Stomach (tissue), 9 donors: ENCODE results near the gene ICAM5. TPM values are rescaled to one million over a fixed set of nuclear protein-coding genes. Genes with fewer than 3 reads are reported as not detected.

Source experiments
- DNase-seq, 2 donors: peaks; one replicate each; pipeline versions ENCODE4 v3.0.0 to v3.0.0-alpha.2; 2013 to 2019
- H3K27ac ChIP-seq, 5 donors: fragments of 200-600 bp in 4 of 5; sonication (generic) in 4 of 5; one replicate each; pipeline ENCODE4 v1.5.1; 2013 to 2019; ENCODE audit warnings: mild to moderate bottlenecking in 1 of 5, moderate library complexity in 1 of 5
- H3K27me3 ChIP-seq, 3 donors: fragments of 200-600 bp; sonication (generic); one replicate each; pipeline ENCODE4 v1.5.1; 2017 to 2019; ENCODE audit warnings: mixed run types in 1 of 3
- H3K36me3 ChIP-seq, 4 donors: fragments of 200-600 bp; sonication (generic); 1 replicate in 3 of 4; 2 replicates in 1 of 4; pipeline ENCODE4 v1.5.1; 2016 to 2019
- H3K4me1 ChIP-seq, 4 donors: fragments of 200-600 bp; sonication (generic); one replicate each; pipeline ENCODE4 v1.5.1; 2016 to 2019
- H3K4me3 ChIP-seq, 4 donors: fragments of 200-600 bp; sonication (generic) in 3 of 4; one replicate each; pipeline ENCODE4 v1.5.1; 2016 to 2019; ENCODE audit warnings: mild to moderate bottlenecking in 1 of 4
- H3K9me3 ChIP-seq, 4 donors: fragments of 200-600 bp; sonication (generic); one replicate each; pipeline ENCODE4 v1.5.1; 2016 to 2019
- CTCF ChIP-seq, 7 experiments: fragments of 450-650 bp in 4 of 7; fragments of 200-600 bp in 3 of 7; sonication (generic) in 3 of 7; IDR thresholded peaks; one replicate each; pipeline ENCODE4 v1.5.1; 2016 to 2019; ENCODE audit warnings: antibody characterized with exemption in 7 of 7, control low read depth in 2 of 7, mild to moderate bottlenecking in 1 of 7
- EP300 ChIP-seq: sonication (generic); formaldehyde crosslinking; IDR thresholded peaks from one replicate; pipeline ENCODE4 v1.6.1; 2017; ENCODE audit warnings: antibody characterized with exemption
- POLR2A ChIP-seq, 4 donors: fragments of 450-650 bp; IDR thresholded peaks; one replicate each; pipeline ENCODE4 v1.6.1; 2016; ENCODE audit warnings: antibody characterized with exemption in 4 of 4, control low read depth in 2 of 4, mild to moderate bottlenecking in 1 of 4, moderate library complexity in 1 of 4
- POLR2AphosphoS5 ChIP-seq, 3 donors: sonication (generic); formaldehyde crosslinking; IDR thresholded peaks; one replicate each; pipeline ENCODE4 v1.6.1; 2016; ENCODE audit warnings: antibody characterized with exemption in 3 of 3
- WGBS, 5 donors: extraction: QIAGEN DNeasy Blood & Tissue Kit in 3 of 5; methylation state at CpG; one replicate each; pipeline versions ENCODE4 v1.1.5 to v1.1.7; 2013 to 2018; 5-methylcytosine and 5-hydroxymethylcytosine counted together
- intact Hi-C: fragments of 100-400 bp; cut with DNase I; formaldehyde crosslinking; loops from one replicate; pipeline ENCODE4 v1.15.1; 2023; ENCODE audit warnings: low total_unique reads
- polyA plus RNA-seq, 3 donors: library from polyadenylated mRNA; stranded (reverse); fragments of 200-250 nt; gene quantifications; one replicate each; pipeline ENCODE4 v1.2.3, GENCODE V29; 2013
- total RNA-seq, 5 donors: library from RNA; depleted of rRNA; stranded (reverse); fragments of >200 nt; gene quantifications; one replicate each; pipeline versions ENCODE4 v1.1.0 to v1.2.3, GENCODE V29; 2014 to 2016
- donor health status: healthy with polysubstance abuse.
- donor health status: Bipolar disorder and iron deficiency.
- donor health status: healthy.

The ICAM5 gene
- total and polyA plus RNA-seq, 8 donors: 0.12 to 0.50 (median 0.45) TPM; not detected in 5

- peaks cover 27 to 42% (median 38%) of the 10 kb centered on the region in 4 donors for H3K4me1 ChIP-seq
- 90 to 98% (median 94%) methylated on average over 13 of the region's 13 CpGs for WGBS, 5 donors
- intact Hi-C loops: no loop called here
These were observed 4.8 kb upstream of the ICAM5 start for GRCh38 chr19:10284960-10285278.

GRCh38 chr19:10285393-10285792 lies 4.4 kb upstream of the ICAM5 start:
- DNase-seq: no peak
- no peaks in the 10 kb centered on the region for H3K9me3 ChIP-seq
- 88 to 95% (median 91%) methylated on average over 4 of the region's 4 CpGs for WGBS, 5 donors
- no peak overlapping the region for H3K4me3 ChIP-seq
- intact Hi-C loops: no loop called here
- TF ChIP-seq POLR2AphosphoS5 (IDR thresholded peaks at IDR 0.05) (no peak), POLR2A (IDR thresholded peaks at IDR 0.05) (no peak), EP300 (no peak), CTCF (IDR thresholded peaks at IDR 0.05) (no peak)
- no peak overlapping the region for H3K27ac ChIP-seq
- H3K27me3 ChIP-seq: peaks cover 21 to 63% (median 37%) of the 10 kb centered on the region in 3 donors
- H3K36me3 ChIP-seq: peaks cover 11 to 56% (median 41%) of the 10 kb centered on the region in 4 donors
- H3K4me1 ChIP-seq: peaks cover 32 to 46% (median 43%) of the 10 kb centered on the region in 4 donors

More at GRCh38 chr19:10284960-10285278, 4.8 kb upstream of the ICAM5 start:
- DNase-seq: no peak
- H3K27me3 ChIP-seq: peaks cover 21 to 59% (median 32%) of the 10 kb centered on the region in 3 donors
- no peak for TF ChIP-seq POLR2A (IDR thresholded peaks at IDR 0.05)
- H3K36me3 ChIP-seq: peaks cover 11 to 61% (median 43%) of the 10 kb centered on the region in 4 donors
- no peak overlapping the region for H3K27ac ChIP-seq
- no peak overlapping the region for H3K4me3 ChIP-seq
- no peaks in the 10 kb centered on the region for H3K9me3 ChIP-seq

- peak; percentile 81 to 86 for DNase-seq
- peak within 1 kb of the TSS; percentile 9 to 38 (median 22) for H3K4me3 ChIP-seq
- peaks cover 11 to 42% (median 34%) of the 10 kb centered on the region in 4 donors for H3K36me3 ChIP-seq
- TF ChIP-seq POLR2AphosphoS5 (IDR thresholded peaks at IDR 0.05) (no peak), POLR2A (IDR thresholded peaks at IDR 0.05) (no peak), CTCF (IDR thresholded peaks at IDR 0.05) (no peak), EP300 (no peak)
- peak within 1 kb of the TSS in 2 of 5 donors; percentile 1 to 44 for H3K27ac ChIP-seq
- peaks cover 21 to 80% (median 54%) of the 10 kb centered on the region in 3 donors for H3K27me3 ChIP-seq
- peaks cover 49 to 63% (median 60%) of the 10 kb centered on the region in 4 donors for H3K4me1 ChIP-seq
- intact Hi-C loops: no loop called here
- no peaks in the 10 kb centered on the region for H3K9me3 ChIP-seq
- 4 to 6% (median 5%) methylated on average over 31 to 59 of the region's 59 CpGs for WGBS, 5 donors
These were observed 2.7 kb upstream of the ICAM5 start, which contains the start of gene ICAM4 for GRCh38 chr19:10286803-10287737. ICAM4 (plus strand) TSS chr19:10286955; CDS start chr19:10287013, 58 bp downstream.

- H3K27ac ChIP-seq: no peak overlapping the region
- intact Hi-C loops: no loop called here
- peak overlapping the region; percentile 29 to 51 (median 34) for H3K4me3 ChIP-seq
- H3K36me3 ChIP-seq: peaks cover 9 to 25% (median 23%) of the 10 kb centered on the region in 4 donors
- peaks cover 26 to 92% (median 70%) of the 10 kb centered on the region in 3 donors for H3K27me3 ChIP-seq
- no peaks in the 10 kb centered on the region for H3K9me3 ChIP-seq
- DNase-seq: peak; percentile 37 to 75
- no peak for TF ChIP-seq POLR2A (IDR thresholded peaks at IDR 0.05)
- TF ChIP-seq POLR2AphosphoS5 (IDR thresholded peaks at IDR 0.05): no peak
- TF ChIP-seq EP300: no peak
- no peak for TF ChIP-seq CTCF (IDR thresholded peaks at IDR 0.05)
- H3K4me1 ChIP-seq: peaks cover 53 to 79% (median 76%) of the 10 kb centered on the region in 4 donors
- WGBS, 5 donors: 2 to 5% (median 4%) methylated on average over 17 to 23 of the region's 23 CpGs
These were observed 1.0 kb upstream of the ICAM5 start for GRCh38 chr19:10288662-10289166.
